Hepatic stellate cell (primary cell): Measurements from ENCODE around the gene CIART.
"Not testable (repeated sequence)": the region's sequence is repeated elsewhere in the genome, so short reads cannot be mapped to it uniquely, and the experiment has no call there.

Experiments
- DNase-seq: peaks from one replicate; pipeline ENCODE4 v3.0.0; 2011; ENCODE audit warnings: low spot score

Gene CIART

GRCh38 chr1:150261367-150261766 lies 21.0 kb upstream of the CIART start:
- DNase-seq, result no peak

GRCh38 chr1:150262388-150263320 lies 19.7 kb upstream of the CIART start:
- DNase-seq, result no peak

- DNase-seq, result no peak
Measured at GRCh38 chr1:150263549-150263948, 18.8 kb upstream of the CIART start.

- DNase-seq, result no peak
Measured at GRCh38 chr1:150267896-150268295, 14.5 kb upstream of the CIART start.

GRCh38 chr1:150268340-150268704 lies 14.0 kb upstream of the CIART start:
- DNase-seq, result no peak

GRCh38 chr1:150268705-150269403 lies 13.5 kb upstream of the CIART start, which contains the start of gene APH1A:
APH1A (minus strand) TSS chr1:150269016; CDS start chr1:150268810, 206 bp downstream.
- peak; percentile 99 for DNase-seq

GRCh38 chr1:150269451-150269850 lies 12.9 kb upstream of the CIART start:
- no peak for DNase-seq

DNA sequence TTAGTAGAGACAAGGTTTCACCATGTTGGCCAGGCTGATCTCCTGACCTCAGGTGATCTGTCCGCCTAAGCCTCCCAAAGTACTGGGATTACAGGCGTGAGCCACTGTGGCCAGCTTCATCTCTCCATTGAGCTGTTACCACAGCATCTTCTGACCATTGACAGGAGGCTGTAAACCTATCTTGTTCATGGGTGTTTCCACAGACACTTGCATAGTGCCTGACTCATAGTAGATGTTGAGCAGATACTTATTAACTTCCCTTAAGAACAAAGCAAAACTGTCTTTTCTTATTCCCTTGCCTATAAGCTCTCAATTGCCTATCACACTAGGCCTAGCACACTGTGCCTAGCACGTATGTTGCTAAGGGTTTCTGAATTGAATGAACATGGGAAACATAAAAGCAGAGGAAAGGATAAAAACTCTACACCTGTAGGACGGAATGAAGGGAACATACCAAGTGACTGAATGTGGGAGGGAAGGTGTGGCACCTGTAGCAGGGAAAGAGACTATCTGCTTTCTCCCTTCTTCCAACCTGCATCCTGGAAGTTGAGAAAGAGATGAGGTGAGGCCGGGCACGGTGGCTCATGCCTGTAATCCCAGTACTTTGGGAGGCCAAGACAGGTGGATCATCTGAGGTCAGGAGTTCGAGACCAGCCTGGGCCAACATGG lies 10.9 kb upstream of the CIART start:
- no peak for DNase-seq

DNA sequence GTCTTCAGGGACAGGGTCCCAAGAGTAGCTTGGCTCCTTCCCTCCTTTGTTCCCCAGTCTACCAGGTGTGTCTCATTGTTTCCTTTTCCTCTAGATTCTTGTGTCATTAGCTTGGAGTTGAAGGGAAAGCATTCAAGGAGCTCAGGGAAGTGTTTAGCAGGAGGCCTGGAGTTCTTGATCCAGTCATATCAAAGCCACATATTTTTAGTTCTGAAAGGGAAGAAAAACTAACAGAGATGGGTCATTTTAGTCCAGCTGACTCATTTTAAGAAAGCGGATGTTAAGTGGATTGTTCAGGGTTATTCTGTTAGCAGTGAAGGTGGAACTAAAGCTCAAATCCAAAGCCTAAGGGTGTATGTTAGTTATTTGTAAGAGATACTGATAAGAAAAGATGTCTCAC lies 9.0 kb upstream of the CIART start:
- peak; percentile 40 for DNase-seq

- DNase-seq, result no peak
Measured at GRCh38 chr1:150280138-150280707, 2.1 kb upstream of the CIART start.

GRCh38 chr1:150281221-150281757 lies 1.1 kb upstream of the CIART start:
- DNase-seq, result no peak

DNA sequence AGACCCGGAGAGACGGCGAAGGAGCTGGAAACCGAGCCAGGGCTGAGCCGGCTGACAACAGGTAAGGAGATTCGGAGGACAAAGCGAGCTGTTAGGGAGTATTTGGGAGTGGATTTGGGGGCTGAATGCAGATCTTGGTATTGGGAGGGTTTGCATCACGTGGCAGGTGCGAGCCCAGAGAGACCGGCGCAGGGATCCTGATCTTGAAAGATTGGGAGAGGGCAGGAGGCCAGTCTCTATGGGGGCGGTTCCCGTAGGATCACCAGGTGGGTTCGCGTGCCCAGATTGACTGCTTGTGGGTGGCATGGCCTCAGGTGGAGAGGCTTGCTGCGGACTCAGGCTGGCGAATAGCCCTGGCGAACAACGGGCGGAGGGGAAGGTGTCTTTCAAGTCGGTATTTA lies 204 bp downstream of the CIART start:
- no peak for DNase-seq

DNA sequence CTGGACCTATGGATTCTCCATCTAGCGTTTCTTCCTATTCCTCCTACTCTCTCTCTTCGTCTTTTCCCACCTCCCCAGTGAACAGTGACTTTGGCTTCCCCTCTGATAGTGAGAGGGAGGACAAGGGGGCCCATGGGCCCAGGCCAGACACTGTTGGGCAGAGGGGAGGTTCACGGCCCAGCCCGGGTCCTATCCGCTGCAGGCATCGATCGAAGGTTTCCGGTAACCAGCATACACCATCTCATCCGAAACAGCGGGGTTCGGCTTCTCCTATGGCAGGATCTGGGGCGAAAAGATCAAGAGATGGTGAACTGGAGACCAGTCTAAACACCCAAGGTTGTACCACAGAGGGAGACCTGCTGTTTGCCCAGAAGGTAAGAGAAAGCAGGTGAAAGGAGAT lies 906 bp downstream of the CIART start:
- no peak for DNase-seq

- no peak for DNase-seq
Measured at GRCh38 chr1:150288382-150288781, 6.0 kb downstream of the CIART start.

GRCh38 chr1:150288822-150289221 lies 6.5 kb downstream of the CIART start:
- DNase-seq, result no peak

DNA sequence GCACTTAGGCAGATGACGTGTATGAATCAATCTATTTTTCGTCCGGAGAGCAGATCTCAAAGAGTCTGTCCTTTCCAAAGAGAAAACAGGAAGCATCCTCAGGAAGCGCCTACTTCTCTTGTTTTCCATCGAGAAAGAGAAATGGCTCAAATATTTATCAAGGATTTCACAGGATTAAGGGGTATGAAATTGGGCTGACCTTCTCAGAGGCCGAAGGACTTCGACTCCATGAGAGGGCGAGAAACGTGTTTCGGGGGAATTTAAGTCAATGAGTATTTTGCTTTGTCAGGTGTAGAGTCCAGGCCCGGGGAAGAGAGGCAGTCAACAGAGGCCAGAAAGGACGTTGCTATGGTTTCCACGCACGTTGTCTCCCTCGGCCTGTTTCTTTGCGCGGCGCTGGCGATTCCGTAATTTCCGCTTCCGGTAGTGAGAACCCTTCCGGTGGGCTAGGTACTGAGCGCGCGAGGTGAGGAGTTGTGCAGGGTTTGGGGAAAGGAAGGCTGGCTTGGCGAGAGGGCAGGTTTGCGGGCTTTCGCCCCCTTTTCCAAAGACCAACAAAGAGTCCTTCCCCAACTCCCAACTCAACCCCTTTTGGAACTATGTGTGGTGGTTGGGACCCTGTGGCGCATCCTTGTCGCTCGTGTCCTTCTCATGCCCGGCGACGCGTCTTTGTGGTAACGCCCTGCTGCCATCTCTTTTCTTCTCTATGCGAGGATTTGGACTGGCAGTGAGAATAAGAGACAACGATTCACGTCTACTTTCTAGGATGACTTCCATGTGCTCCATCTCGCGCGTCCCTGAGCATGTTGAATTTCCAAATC lies 11.3 kb downstream of the CIART start, which contains the start of gene MRPS21:
Gene MRPS21, plus strand, starts transcription at position 429 of the 821 bp plus-strand sequence. CDS start 506 bp downstream, outside the sequence.
- DNase-seq, result peak; percentile 83

- no peak for DNase-seq
Measured at GRCh38 chr1:150295476-150295875, 13.1 kb downstream of the CIART start.

DNA sequence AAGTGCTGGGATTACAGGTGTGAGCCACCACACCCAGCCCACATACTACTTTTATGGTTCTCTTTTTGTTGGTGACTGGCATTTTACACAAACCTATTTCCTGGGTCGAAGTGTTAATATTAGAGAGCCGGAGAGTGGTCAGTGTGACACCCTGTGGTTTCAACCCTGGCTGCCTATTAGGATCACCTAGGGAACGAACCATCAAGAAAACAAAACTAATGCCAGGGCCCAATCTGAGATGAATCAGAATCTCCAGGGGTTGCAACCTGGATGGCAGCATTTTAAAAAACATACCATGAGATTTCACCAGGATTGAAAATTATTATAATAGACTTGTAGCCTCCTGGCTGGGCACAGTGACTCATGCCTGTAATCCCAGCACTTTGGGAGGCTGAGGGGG lies 17.4 kb downstream of the CIART start:
- no peak for DNase-seq

GRCh38 chr1:150302338-150302737 lies 20.0 kb downstream of the CIART start:
- DNase-seq, result no peak

DNA sequence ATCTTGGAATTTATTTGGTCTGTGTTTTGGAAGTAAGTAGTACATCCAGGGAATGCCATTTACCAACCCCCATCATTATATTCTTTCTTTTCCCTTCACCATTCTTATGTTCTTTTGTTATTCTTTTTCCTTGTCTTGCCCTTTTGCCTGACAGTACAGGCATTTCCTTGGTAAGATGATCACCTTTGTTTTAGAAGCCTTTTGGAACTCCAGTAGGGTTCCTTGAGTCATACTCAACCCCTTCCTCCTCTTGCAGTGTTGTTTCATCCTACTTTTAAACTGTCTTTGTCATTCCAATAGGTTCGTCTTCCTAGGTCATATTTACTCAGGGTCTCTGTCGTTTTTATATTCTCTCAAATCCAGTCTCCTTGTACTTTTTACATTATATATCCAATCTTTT lies 20.5 kb downstream of the CIART start:
- no peak for DNase-seq

GRCh38 chr1:150308585-150308984 lies 26.2 kb downstream of the CIART start:
- not testable (repeated sequence) for DNase-seq
